Prostate gland (tissue), 2 donors: ENCODE measurements around the gene FASLG. TPM values are rescaled to one million over a fixed set of nuclear protein-coding genes. Genes with fewer than 3 reads are reported as not detected.

Experiments used
- DNase-seq: peaks from one replicate; pipeline ENCODE4 v3.0.0-alpha.2; 2019; ENCODE audit warnings: low spot score
- H3K27ac ChIP-seq, 2 donors: fragments of 200-600 bp; sonication (generic); 2 replicates each; pipeline ENCODE4 v1.5.1; 2017 to 2019
- H3K27me3 ChIP-seq: fragments of 200-600 bp; sonication (generic); replicated peaks from 2 replicates; pipeline ENCODE4 v1.5.1; 2019; ENCODE audit not compliant: insufficient read depth
- H3K36me3 ChIP-seq, 2 donors: fragments of 200-600 bp; sonication (generic); 1 replicate in 1 of 2; 2 replicates in 1 of 2; pipeline versions ENCODE4 v1.5.1 to v1.8.1; 2017 to 2019
- H3K4me1 ChIP-seq: fragments of 200-600 bp; sonication (generic); replicated peaks from 2 replicates; pipeline ENCODE4 v1.5.1; 2019
- H3K4me3 ChIP-seq, 2 donors: fragments of 200-600 bp; sonication (generic); 2 replicates each; pipeline ENCODE4 v1.5.1; 2017 to 2019
- H3K9me3 ChIP-seq: fragments of 200-600 bp; sonication (generic); 2 replicates; pipeline ENCODE4 v1.5.1; 2017
- POLR2A ChIP-seq: fragments of 450-650 bp; IDR thresholded peaks from one replicate; pipeline ENCODE4 v1.6.1; 2016; ENCODE audit warnings: antibody characterized with exemption, mild to moderate bottlenecking
- POLR2AphosphoS5 ChIP-seq: sonication (generic); formaldehyde crosslinking; IDR thresholded peaks from one replicate; pipeline ENCODE4 v1.6.1; 2017; ENCODE audit warnings: antibody characterized with exemption
- WGBS: methylation state at CpG from one replicate; pipeline ENCODE4 v1.1.5; 2018; 5-methylcytosine and 5-hydroxymethylcytosine counted together
- intact Hi-C: fragments of 100-400 bp; cut with DNase I; formaldehyde crosslinking; loops from one replicate; pipeline ENCODE4 v1.14.2; 2022
- total RNA-seq, 2 donors: library from RNA; depleted of rRNA; stranded (reverse); fragments of >200 nt; gene quantifications; one replicate each; pipeline ENCODE4 v1.1.0, GENCODE V29; 2016
- TF ChIP-seq, protein P1 (sequence below), 4 experiments: fragments of 200-600 bp in 2 of 4; fragments of 450-650 bp in 2 of 4; sonication (generic) in 2 of 4; IDR thresholded peaks; 1 replicate in 3 of 4; 2 replicates in 1 of 4; pipeline ENCODE4 v1.5.1; 2016 to 2019; ENCODE audit warnings: antibody characterized with exemption in 4 of 4, mild to moderate bottlenecking in 2 of 4, moderate library complexity in 2 of 4

FASLG gene
- total RNA-seq, 2 donors from 2014 or later = not detected

DNA sequence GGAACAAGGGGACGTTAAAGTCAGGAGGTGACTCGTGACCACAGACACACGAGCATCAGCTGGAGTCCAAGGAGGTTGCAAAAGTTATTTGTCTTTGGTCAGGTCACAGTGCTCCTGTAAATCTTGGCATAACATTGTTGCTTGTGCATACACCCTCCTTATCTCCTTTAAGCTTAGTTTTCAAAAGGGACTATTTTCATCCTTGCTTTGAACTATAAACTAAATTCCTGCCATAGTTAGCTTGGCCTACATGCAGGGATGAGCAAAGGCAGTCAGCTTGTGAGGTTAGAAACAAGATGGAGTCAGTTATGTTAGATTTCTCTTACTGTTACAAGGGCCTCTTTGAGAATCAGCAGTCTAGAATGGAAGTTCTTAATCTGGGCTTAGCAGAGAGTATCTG is 28.0 kb upstream of the FASLG start:
- TF ChIP-seq POLR2AphosphoS5 (no peak), POLR2A (no peak)
- TF ChIP-seq, protein P1, sequence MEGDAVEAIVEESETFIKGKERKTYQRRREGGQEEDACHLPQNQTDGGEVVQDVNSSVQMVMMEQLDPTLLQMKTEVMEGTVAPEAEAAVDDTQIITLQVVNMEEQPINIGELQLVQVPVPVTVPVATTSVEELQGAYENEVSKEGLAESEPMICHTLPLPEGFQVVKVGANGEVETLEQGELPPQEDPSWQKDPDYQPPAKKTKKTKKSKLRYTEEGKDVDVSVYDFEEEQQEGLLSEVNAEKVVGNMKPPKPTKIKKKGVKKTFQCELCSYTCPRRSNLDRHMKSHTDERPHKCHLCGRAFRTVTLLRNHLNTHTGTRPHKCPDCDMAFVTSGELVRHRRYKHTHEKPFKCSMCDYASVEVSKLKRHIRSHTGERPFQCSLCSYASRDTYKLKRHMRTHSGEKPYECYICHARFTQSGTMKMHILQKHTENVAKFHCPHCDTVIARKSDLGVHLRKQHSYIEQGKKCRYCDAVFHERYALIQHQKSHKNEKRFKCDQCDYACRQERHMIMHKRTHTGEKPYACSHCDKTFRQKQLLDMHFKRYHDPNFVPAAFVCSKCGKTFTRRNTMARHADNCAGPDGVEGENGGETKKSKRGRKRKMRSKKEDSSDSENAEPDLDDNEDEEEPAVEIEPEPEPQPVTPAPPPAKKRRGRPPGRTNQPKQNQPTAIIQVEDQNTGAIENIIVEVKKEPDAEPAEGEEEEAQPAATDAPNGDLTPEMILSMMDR (IDR thresholded peaks at IDR 0.05) = no peak
- no peak for DNase-seq
- Histone ChIP-seq H3K4me3 (no peak overlapping the region), H3K9me3 (no peaks in the 10 kb centered on the region), H3K27ac (no peak overlapping the region), H3K27me3 (no peaks in the 10 kb centered on the region), H3K4me1 (no peaks in the 10 kb centered on the region), H3K36me3 (no peaks in the 10 kb centered on the region)
- WGBS = 78% methylated on average over 3 of the region's 3 CpGs
- intact Hi-C loops = no loop called here

DNA sequence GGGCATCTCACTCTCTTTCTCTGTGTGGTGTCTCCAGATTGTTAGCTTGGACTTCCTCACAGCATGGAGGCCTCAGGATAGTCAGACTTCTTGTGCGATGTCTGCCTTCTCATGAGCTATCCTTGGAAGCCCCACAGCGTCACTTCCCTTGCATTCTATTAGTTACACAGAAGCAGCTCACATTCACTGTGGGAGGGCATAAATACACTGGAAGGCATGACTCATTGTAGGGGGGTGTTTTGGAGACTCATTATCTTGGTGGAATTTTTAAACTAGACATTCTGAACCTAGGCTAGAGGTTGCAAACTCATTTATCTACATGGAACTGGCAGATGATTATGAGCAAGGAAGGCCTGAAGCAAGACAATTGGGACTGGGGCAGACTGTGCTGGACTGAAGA is 21.4 kb upstream of the FASLG start:
- WGBS = 100% methylated on average over 2 of the region's 2 CpGs
- H3K4me3 ChIP-seq = no peak overlapping the region
- H3K36me3 ChIP-seq = no peaks in the 10 kb centered on the region
- no peaks in the 10 kb centered on the region for H3K9me3 ChIP-seq
- no peaks in the 10 kb centered on the region for H3K4me1 ChIP-seq
- DNase-seq = no peak
- no peak overlapping the region for H3K27ac ChIP-seq
- intact Hi-C loops = no loop called here
- TF ChIP-seq POLR2A (no peak), POLR2AphosphoS5 (no peak)
- TF ChIP-seq, protein P1 (IDR thresholded peaks at IDR 0.05) = no peak
- no peaks in the 10 kb centered on the region for H3K27me3 ChIP-seq

DNA sequence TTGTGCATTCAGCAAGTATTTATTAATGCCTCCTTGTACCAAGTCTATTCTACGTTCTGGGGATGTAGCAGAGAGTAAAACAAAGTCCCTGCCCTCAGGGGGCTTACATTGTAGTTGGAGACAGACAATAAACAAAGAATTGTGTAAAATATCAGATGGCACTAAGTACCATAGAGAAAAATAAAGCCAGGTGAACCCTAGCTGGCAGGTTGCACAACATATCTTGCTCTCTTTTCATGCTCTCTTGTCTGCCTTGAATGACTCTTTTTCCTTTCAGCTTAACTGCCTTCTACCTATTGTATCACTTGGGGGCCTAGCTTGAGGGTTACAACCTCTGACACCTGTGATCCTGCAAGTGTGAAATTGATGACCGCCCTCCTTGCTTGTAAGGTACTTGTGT is 20.7 kb upstream of the FASLG start:
- 85% methylated on average over 2 of the region's 2 CpGs for WGBS
- no peaks in the 10 kb centered on the region for H3K9me3 ChIP-seq
- no peak overlapping the region for H3K27ac ChIP-seq
- H3K27me3 ChIP-seq = no peaks in the 10 kb centered on the region
- H3K4me3 ChIP-seq = no peak overlapping the region
- no peaks in the 10 kb centered on the region for H3K4me1 ChIP-seq
- TF ChIP-seq, protein P1 (IDR thresholded peaks at IDR 0.05) = no peak
- no peak for TF ChIP-seq POLR2A
- no peak for DNase-seq
- intact Hi-C loops = no loop called here
- H3K36me3 ChIP-seq = no peaks in the 10 kb centered on the region

DNA sequence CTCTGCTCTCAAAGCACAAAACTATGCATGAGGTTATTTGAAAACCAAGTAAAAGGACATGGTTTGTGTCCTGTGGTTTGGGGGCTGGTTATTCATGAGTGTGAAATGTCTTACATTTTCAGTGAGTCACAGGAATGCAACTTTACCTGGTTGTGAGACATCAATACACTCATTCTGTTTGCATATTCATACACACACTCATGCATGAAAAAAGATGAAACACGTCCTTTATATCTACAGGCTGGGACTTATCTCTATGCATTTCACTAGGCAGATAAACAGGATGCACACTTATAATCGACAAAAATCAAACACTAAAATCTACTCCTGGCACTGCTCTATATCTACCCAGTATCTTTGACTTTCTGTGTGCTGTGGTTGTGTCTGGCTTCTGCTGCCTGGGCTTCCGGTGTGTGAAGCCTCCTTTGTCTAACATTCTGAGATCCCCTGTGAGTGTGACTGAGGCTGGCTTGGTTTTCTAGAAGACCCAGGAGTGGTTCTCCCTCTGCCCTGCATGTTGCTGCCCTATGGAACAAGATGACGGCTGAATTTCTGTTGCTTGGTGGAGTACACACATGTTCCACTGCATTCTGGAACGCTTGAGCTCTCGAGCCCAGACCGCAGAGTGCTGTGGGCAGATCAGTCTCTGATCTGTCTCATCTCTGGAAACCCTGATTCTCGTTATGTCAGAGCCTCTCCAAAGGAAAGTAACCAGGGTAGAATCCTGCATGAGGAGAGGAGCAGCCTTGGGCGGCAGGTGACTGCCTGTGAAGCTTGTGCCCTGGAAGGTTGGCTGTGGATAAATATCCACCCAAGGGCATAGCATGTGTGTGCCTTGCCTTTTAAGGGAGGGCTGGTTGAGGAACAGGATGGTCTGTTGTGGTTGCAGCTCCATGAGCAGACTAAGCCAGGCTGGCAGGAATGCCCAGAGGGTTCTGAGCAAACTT is 19.7 kb upstream of the FASLG start:
- no peaks in the 10 kb centered on the region for H3K9me3 ChIP-seq
- WGBS = 59% methylated on average over 9 of the region's 9 CpGs
- no peak overlapping the region for H3K4me3 ChIP-seq
- TF ChIP-seq POLR2AphosphoS5 (no peak), POLR2A (no peak)
- TF ChIP-seq, protein P1 (IDR thresholded peaks at IDR 0.05) = no peak
- H3K27ac ChIP-seq = no peak overlapping the region
- no peaks in the 10 kb centered on the region for H3K27me3 ChIP-seq
- intact Hi-C loops = no loop called here
- H3K4me1 ChIP-seq = no peaks in the 10 kb centered on the region
- no peak for DNase-seq
- no peaks in the 10 kb centered on the region for H3K36me3 ChIP-seq

DNA sequence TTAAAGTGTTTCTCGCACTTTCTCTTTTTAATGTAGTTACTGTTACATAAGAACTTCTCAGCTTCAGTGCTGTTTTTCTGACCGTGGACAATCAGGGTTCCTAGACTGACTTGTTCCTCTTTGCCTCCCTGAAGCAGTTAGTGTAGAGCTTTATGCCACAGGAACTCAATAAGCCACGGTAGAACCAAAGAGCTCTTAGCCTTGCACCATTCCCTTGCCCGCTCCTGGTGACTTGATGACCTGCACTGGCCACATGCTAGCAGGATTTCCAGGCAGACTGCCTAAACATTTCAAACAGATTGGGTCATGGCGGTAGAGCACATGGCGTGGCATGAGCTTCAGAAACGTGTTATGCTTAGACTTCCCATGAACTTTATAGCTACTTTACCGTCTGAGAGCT is 18.8 kb upstream of the FASLG start:
- Histone ChIP-seq H3K4me3 (no peak overlapping the region), H3K36me3 (no peaks in the 10 kb centered on the region), H3K27ac (no peak overlapping the region), H3K4me1 (no peaks in the 10 kb centered on the region), H3K27me3 (no peaks in the 10 kb centered on the region), H3K9me3 (no peaks in the 10 kb centered on the region)
- no peak for DNase-seq
- intact Hi-C loops = no loop called here
- 87% methylated on average over 8 of the region's 8 CpGs for WGBS
- TF ChIP-seq POLR2A (no peak), POLR2AphosphoS5 (no peak)
- TF ChIP-seq, protein P1 (IDR thresholded peaks at IDR 0.05) = no peak
